ENCODE data around the gene ATXN2.

The ATXN2 gene

GRCh38 chr12:111419784-111420183 lies 179.3 kb downstream of the ATXN2 start:
- no peak for DNase-seq (ENCODE audit: low read depth, low spot score)

- no peak for DNase-seq (ENCODE audit: low read depth, low spot score)
Observed at GRCh38 chr12:111418594-111418880, 180.6 kb downstream of the ATXN2 start.

GRCh38 chr12:111417784-111418593 lies 181.1 kb downstream of the ATXN2 start:
- no peak for DNase-seq (ENCODE audit: low read depth, low spot score)

- DNase-seq (ENCODE audit: low read depth, low spot score), result no peak
Observed at GRCh38 chr12:111417290-111417689, 181.8 kb downstream of the ATXN2 start.

- no peak for DNase-seq (ENCODE audit: low read depth, low spot score)
Observed at GRCh38 chr12:111414711-111415252, 184.3 kb downstream of the ATXN2 start.

GRCh38 chr12:111413442-111414086 lies 185.6 kb downstream of the ATXN2 start:
- peak; percentile 35 for DNase-seq (ENCODE audit: low read depth, low spot score)

- DNase-seq (ENCODE audit: low read depth, low spot score), result no peak
Observed at GRCh38 chr12:111412830-111413441, 186.2 kb downstream of the ATXN2 start.

GRCh38 chr12:111412007-111412829 lies 186.9 kb downstream of the ATXN2 start:
- peak; percentile 72 for DNase-seq (ENCODE audit: low read depth, low spot score)

GRCh38 chr12:111411185-111411764 lies 187.8 kb downstream of the ATXN2 start:
- DNase-seq (ENCODE audit: low read depth, low spot score), result no peak

GRCh38 chr12:111410431-111411184 lies 188.5 kb downstream of the ATXN2 start:
- DNase-seq (ENCODE audit: low read depth, low spot score), result no peak

GRCh38 chr12:111409780-111410430 lies 189.2 kb downstream of the ATXN2 start:
- peak; percentile 67 for DNase-seq (ENCODE audit: low read depth, low spot score)

- no peak for DNase-seq (ENCODE audit: low read depth, low spot score)
Observed at GRCh38 chr12:111409403-111409779, 189.7 kb downstream of the ATXN2 start.

- DNase-seq (ENCODE audit: low read depth, low spot score), result no peak
Observed at GRCh38 chr12:111408686-111409402, 190.3 kb downstream of the ATXN2 start.

GRCh38 chr12:111408116-111408440 lies 191.0 kb downstream of the ATXN2 start:
- DNase-seq (ENCODE audit: low read depth, low spot score), result no peak

- peak; percentile 34 for DNase-seq (ENCODE audit: low read depth, low spot score)
Observed at GRCh38 chr12:111407377-111408115, 191.6 kb downstream of the ATXN2 start.

GRCh38 chr12:111406474-111407376 lies 192.4 kb downstream of the ATXN2 start:
- peak; percentile 40 for DNase-seq (ENCODE audit: low read depth, low spot score)

- no peak for DNase-seq (ENCODE audit: low read depth, low spot score)
Observed at GRCh38 chr12:111405859-111406473, 193.1 kb downstream of the ATXN2 start, which contains the start of gene SH2B3. Gene SH2B3, plus strand, starts transcription at chr12:111405923. Its CDS starts 12,223 bp downstream, at chr12:111418146.
